Neural cell (in vitro differentiated cells): ENCODE data around the gene TMEM134. TPM values are rescaled to one million over a fixed set of nuclear protein-coding genes. Genes with fewer than 3 reads are reported as not detected.

Source experiments
- H2AFZ ChIP-seq: fragments of 200-600, 300-800 bp; sonication (generic), shearing (Covaris generic); 2 replicates; pipeline ENCODE4 v1.6.0; 2014; ENCODE audit warnings: low read depth, mild to moderate bottlenecking, antibody characterized with exemption, low read length, moderate library complexity
- H3F3A ChIP-seq: fragments of 200-600 bp; shearing (Covaris generic); 2 replicates; pipeline ENCODE4 v1.6.1; 2016; ENCODE audit warnings: mild to moderate bottlenecking, moderate library complexity, mixed read lengths, antibody characterized with exemption, low read length; ENCODE audit not compliant: insufficient read depth, poor library complexity, severe bottlenecking
- H3K27ac ChIP-seq: fragments of 200-600, 300-800 bp; sonication (generic), shearing (Covaris generic); 2 replicates; pipeline ENCODE4 v1.5.1; 2014; ENCODE audit warnings: mild to moderate bottlenecking, low read length, moderate library complexity
- H3K27me3 ChIP-seq: fragments of 300-800, 200-600 bp; sonication (generic), shearing (Covaris generic); 2 replicates; pipeline ENCODE4 v1.6.0; 2014; ENCODE audit warnings: mild to moderate bottlenecking, low read depth, low read length, moderate library complexity; ENCODE audit not compliant: insufficient read depth
- H3K36me3 ChIP-seq: fragments of 300-800, 200-600 bp; sonication (generic), shearing (Covaris generic); 2 replicates; pipeline ENCODE4 v1.5.1; 2014; ENCODE audit warnings: mild to moderate bottlenecking, antibody characterized with exemption, low read length, moderate library complexity; ENCODE audit not compliant: insufficient read depth
- H3K4me2 ChIP-seq: fragments of 300-800, 200-600 bp; sonication (generic), shearing (Covaris generic); 2 replicates; pipeline ENCODE4 v1.6.0; 2014; ENCODE audit warnings: mild to moderate bottlenecking, low read length
- H3K4me3 ChIP-seq: fragments of 300-800, 200-600 bp; sonication (generic), shearing (Covaris generic); 2 replicates; pipeline ENCODE4 v1.5.1; 2014; ENCODE audit warnings: mild to moderate bottlenecking, low read length, moderate library complexity
- H3K79me2 ChIP-seq: fragments of 200-600 bp; shearing (Covaris generic); replicated peaks from 2 replicates; pipeline ENCODE4 v1.6.0; 2014; ENCODE audit warnings: mild to moderate bottlenecking, low read length, moderate library complexity; ENCODE audit not compliant: insufficient read depth
- H3K9ac ChIP-seq: fragments of 300-800, 200-600 bp; sonication (generic), shearing (Covaris generic); 2 replicates; pipeline ENCODE4 v1.6.1; 2016; ENCODE audit warnings: mild to moderate bottlenecking, low read length, mixed read lengths
- H3K9me2 ChIP-seq: fragments of 200-600 bp; shearing (Covaris generic); 2 replicates; pipeline ENCODE4 v1.6.1; 2016; ENCODE audit warnings: mild to moderate bottlenecking, low read length, mixed read lengths; ENCODE audit not compliant: insufficient read depth
- H3K9me3 ChIP-seq: fragments of 200-600, 300-800 bp; sonication (generic), shearing (Covaris generic); 2 replicates; pipeline ENCODE4 v1.6.1; 2016; ENCODE audit warnings: mild to moderate bottlenecking, mixed run types, low read length, moderate library complexity, mixed read lengths
- H4K20me1 ChIP-seq: fragments of 200-600 bp; shearing (Covaris generic); 2 replicates; pipeline ENCODE4 v1.6.1; 2016; ENCODE audit warnings: mild to moderate bottlenecking, mixed run types; ENCODE audit not compliant: insufficient read depth
- EP300 ChIP-seq: fragments of 450-650 bp; conservative IDR thresholded peaks from 2 replicates; pipeline ENCODE4 v1.6.1; 2014; ENCODE audit warnings: antibody characterized with exemption, mild to moderate bottlenecking, moderate library complexity; ENCODE audit not compliant: poor library complexity, severe bottlenecking
- EZH2 ChIP-seq: fragments of 200-600, 300-800 bp; shearing (Covaris generic), sonication (generic); IDR thresholded peaks from 2 replicates; pipeline ENCODE4 v1.6.1; 2014; ENCODE audit warnings: antibody characterized with exemption, low read length, borderline replicate concordance, mild to moderate bottlenecking; ENCODE audit not compliant: insufficient read depth, poor library complexity, severe bottlenecking
- MXI1 ChIP-seq: fragments of 450-650 bp; conservative IDR thresholded peaks from 2 replicates; pipeline ENCODE4 v1.6.1; 2014; ENCODE audit warnings: antibody characterized with exemption, mild to moderate bottlenecking; ENCODE audit not compliant: poor library complexity, severe bottlenecking
- POLR2AphosphoS5 ChIP-seq: IDR thresholded peaks from 2 replicates; pipeline ENCODE4 v1.6.1; 2012
- RAD21 ChIP-seq: fragments of 450-650 bp; conservative IDR thresholded peaks from 2 replicates; pipeline ENCODE4 v1.6.1; 2014; ENCODE audit warnings: antibody characterized with exemption, mild to moderate bottlenecking, moderate library complexity
- SMC3 ChIP-seq: fragments of 450-650 bp; conservative IDR thresholded peaks from 2 replicates; pipeline ENCODE4 v1.6.1; 2014; ENCODE audit warnings: antibody characterized with exemption, mild to moderate bottlenecking, moderate library complexity; ENCODE audit not compliant: poor library complexity
- TAF1 ChIP-seq: IDR thresholded peaks from 2 replicates; pipeline ENCODE4 v1.6.1; 2012; ENCODE audit warnings: low read depth
- polyA plus RNA-seq: library from polyadenylated mRNA; depleted of rRNA; stranded (reverse); fragments of >200 nt; gene quantifications from 2 replicates; pipeline ENCODE4 v1.2.3, GENCODE V29; 2014
- TF ChIP-seq, protein P1 (sequence below): fragments of 450-650 bp; IDR thresholded peaks from 2 replicates; pipeline ENCODE4 v1.5.1; 2014; ENCODE audit warnings: antibody characterized with exemption, mild to moderate bottlenecking, moderate library complexity; ENCODE audit not compliant: poor library complexity, severe bottlenecking
- TF ChIP-seq, protein P2 (sequence below): IDR thresholded peaks from 2 replicates; pipeline ENCODE4 v1.6.1; 2012; ENCODE audit warnings: borderline replicate concordance

The TMEM134 gene
- polyA plus RNA-seq, 1 donor from 2014 or later, result 50.3 TPM

DNA sequence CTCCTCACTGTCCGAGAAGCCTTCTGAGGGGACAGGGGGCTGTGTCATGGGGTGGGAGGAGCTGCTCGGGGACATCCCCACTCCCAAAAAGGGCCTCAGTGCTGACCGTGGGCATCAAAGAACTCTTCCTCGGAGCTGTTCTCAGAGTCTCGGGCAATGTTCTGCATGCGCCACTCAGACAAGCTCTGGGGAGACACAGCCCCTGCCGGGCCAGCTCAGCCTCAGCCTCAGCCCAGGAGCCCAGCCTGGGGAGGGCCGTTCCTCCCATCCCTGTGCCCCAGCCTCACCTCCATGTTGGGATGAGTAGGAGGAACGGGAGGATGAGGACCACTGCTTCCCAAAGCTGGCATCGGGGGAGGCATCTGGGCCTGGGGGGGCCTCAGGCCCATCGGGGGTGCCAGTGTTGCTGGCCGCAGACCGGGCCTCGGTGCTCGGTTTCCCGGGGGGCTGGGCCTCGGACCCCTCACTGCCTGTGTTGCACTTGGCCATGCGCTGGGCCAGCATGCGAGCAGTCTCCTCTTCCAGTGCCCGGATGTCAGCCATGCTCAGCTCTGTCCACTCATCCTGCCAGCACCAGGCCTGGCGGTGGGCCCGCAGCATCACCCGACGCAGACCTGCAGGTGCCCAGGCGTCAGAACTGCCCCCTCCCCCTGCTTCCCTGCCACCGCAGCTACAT is 30.9 kb upstream of the TMEM134 start:
- no peak overlapping the region for H3K4me2 ChIP-seq
- H3K9me2 ChIP-seq, result no peaks in the 10 kb centered on the region
- no peaks in the 10 kb centered on the region for H3K9me3 ChIP-seq
- no peaks in the 10 kb centered on the region for H3K27me3 ChIP-seq
- no peaks in the 10 kb centered on the region for H3K36me3 ChIP-seq
- peaks cover 15% of the 10 kb centered on the region for H3K79me2 ChIP-seq
- TF ChIP-seq, protein P1, sequence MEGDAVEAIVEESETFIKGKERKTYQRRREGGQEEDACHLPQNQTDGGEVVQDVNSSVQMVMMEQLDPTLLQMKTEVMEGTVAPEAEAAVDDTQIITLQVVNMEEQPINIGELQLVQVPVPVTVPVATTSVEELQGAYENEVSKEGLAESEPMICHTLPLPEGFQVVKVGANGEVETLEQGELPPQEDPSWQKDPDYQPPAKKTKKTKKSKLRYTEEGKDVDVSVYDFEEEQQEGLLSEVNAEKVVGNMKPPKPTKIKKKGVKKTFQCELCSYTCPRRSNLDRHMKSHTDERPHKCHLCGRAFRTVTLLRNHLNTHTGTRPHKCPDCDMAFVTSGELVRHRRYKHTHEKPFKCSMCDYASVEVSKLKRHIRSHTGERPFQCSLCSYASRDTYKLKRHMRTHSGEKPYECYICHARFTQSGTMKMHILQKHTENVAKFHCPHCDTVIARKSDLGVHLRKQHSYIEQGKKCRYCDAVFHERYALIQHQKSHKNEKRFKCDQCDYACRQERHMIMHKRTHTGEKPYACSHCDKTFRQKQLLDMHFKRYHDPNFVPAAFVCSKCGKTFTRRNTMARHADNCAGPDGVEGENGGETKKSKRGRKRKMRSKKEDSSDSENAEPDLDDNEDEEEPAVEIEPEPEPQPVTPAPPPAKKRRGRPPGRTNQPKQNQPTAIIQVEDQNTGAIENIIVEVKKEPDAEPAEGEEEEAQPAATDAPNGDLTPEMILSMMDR, result no peak
- TF ChIP-seq, protein P2, sequence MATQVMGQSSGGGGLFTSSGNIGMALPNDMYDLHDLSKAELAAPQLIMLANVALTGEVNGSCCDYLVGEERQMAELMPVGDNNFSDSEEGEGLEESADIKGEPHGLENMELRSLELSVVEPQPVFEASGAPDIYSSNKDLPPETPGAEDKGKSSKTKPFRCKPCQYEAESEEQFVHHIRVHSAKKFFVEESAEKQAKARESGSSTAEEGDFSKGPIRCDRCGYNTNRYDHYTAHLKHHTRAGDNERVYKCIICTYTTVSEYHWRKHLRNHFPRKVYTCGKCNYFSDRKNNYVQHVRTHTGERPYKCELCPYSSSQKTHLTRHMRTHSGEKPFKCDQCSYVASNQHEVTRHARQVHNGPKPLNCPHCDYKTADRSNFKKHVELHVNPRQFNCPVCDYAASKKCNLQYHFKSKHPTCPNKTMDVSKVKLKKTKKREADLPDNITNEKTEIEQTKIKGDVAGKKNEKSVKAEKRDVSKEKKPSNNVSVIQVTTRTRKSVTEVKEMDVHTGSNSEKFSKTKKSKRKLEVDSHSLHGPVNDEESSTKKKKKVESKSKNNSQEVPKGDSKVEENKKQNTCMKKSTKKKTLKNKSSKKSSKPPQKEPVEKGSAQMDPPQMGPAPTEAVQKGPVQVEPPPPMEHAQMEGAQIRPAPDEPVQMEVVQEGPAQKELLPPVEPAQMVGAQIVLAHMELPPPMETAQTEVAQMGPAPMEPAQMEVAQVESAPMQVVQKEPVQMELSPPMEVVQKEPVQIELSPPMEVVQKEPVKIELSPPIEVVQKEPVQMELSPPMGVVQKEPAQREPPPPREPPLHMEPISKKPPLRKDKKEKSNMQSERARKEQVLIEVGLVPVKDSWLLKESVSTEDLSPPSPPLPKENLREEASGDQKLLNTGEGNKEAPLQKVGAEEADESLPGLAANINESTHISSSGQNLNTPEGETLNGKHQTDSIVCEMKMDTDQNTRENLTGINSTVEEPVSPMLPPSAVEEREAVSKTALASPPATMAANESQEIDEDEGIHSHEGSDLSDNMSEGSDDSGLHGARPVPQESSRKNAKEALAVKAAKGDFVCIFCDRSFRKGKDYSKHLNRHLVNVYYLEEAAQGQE, result no peak
- no peak overlapping the region for H3K4me3 ChIP-seq
- no peak overlapping the region for H3K27ac ChIP-seq
- H4K20me1 ChIP-seq, result no peaks in the 10 kb centered on the region
- H3F3A ChIP-seq, result no peaks in the 10 kb centered on the region
- no peak overlapping the region for H2AFZ ChIP-seq
- no peak overlapping the region for H3K9ac ChIP-seq

DNA sequence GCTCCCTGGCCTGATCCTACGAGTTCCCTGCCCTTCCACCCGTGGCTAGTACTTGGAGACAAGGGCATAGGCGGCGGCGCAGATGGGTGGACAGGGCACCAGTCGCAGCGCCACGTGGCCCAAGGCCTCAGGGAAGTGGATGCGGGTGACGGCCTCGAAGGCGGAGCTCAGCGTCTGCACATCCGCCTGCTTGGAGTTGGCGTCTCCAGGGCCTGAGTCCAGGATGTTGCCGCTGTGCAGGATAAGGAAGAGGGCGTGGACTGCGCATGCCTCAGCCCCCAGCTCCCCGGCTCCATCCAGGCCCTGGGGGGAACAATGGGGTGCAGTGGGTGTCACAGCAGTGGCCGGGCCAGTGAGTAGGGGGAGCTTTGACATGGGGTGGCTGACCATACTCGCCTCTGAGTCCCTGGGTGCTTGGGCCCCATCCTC is 29.5 kb upstream of the TMEM134 start:
- Histone ChIP-seq H3K9me2 (no peaks in the 10 kb centered on the region), H3K4me3 (no peak overlapping the region), H3K4me2 (no peak overlapping the region), H2AFZ (no peak overlapping the region), H3K36me3 (no peaks in the 10 kb centered on the region), H3K9ac (no peak overlapping the region), H3F3A (no peaks in the 10 kb centered on the region), H3K27ac (no peak overlapping the region), H3K27me3 (no peaks in the 10 kb centered on the region), H4K20me1 (no peaks in the 10 kb centered on the region), H3K9me3 (no peaks in the 10 kb centered on the region), H3K79me2 (peaks cover 12% of the 10 kb centered on the region)
- TF ChIP-seq RAD21 (no peak), EZH2 (no peak), EP300 (no peak), SMC3 (no peak), POLR2AphosphoS5 (no peak), TAF1 (no peak), MXI1 (no peak)
- TF ChIP-seq, protein P2, result no peak
- TF ChIP-seq, protein P1, result no peak
